IPS-NIHi11 (cell line): ENCODE data around the gene NFE2L1.
"Not testable (repeated sequence)": the region's sequence is repeated elsewhere in the genome, so short reads cannot be mapped to it uniquely, and the experiment has no call there.

Experiments
- DNase-seq: peaks from one replicate; pipeline ENCODE4 v3.0.0; 2012; ENCODE audit warnings: mixed read lengths, low spot score

NFE2L1 gene, protein sequence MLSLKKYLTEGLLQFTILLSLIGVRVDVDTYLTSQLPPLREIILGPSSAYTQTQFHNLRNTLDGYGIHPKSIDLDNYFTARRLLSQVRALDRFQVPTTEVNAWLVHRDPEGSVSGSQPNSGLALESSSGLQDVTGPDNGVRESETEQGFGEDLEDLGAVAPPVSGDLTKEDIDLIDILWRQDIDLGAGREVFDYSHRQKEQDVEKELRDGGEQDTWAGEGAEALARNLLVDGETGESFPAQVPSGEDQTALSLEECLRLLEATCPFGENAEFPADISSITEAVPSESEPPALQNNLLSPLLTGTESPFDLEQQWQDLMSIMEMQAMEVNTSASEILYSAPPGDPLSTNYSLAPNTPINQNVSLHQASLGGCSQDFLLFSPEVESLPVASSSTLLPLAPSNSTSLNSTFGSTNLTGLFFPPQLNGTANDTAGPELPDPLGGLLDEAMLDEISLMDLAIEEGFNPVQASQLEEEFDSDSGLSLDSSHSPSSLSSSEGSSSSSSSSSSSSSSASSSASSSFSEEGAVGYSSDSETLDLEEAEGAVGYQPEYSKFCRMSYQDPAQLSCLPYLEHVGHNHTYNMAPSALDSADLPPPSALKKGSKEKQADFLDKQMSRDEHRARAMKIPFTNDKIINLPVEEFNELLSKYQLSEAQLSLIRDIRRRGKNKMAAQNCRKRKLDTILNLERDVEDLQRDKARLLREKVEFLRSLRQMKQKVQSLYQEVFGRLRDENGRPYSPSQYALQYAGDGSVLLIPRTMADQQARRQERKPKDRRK

DNA sequence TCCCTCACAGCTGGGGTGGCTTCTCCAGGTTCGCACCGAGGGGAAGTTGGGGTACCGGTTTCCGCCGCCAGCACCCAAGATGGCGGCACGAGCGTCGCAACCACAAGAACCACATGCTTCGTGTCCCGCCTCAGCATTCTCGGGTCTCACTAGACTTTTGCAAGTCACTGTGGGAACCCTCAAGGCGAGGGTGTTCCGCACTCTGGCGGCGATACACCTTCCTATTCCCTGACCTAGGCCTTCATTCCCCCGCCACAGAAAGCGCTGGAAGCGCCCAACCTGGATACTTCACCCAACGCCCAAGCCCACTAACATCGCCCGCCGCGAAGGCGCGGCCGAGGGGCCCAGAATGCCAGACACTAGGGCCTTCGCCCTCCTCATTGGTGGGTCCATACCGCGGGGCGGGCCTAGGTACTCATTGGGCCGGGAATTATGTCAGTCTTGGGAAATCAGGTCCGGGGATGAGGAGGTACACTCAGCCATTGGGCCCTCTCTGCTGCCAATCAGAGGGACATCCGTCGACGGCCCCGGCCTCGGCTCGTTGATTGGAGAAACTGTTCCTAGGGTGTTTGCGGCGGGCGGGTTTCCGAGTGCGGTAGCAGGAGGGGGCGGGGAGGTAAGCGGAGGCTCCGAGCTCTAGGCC lies at the start of gene NFE2L1:
Gene NFE2L1 (plus strand): TSS at position 619 of the 643 bp plus-strand sequence. CDS start 2,760 bp downstream, outside the sequence.
- DNase-seq, result peak; percentile 91

DNA sequence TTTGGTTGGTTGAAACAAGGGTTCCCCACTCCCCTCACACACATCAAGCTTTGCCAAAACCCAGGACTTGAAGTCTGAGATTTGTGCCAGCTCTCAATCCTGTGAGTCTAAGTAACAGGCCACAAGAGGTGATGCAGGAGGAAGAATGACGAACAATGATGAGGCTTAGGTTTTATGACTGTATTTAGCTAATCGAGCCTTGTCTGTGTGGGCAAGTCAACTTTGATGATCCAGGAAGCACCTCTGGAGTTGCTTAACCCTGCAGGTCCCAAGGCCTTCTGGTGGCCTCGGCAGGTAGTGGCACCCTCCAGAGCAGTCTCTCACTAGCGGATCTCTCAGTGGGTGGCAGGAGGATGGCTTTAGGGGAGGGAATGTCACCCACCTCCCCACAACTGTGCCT lies 48.6 kb upstream of the NFE2L1 start:
- no peak for DNase-seq

- DNase-seq, result no peak
Observed at GRCh38 chr17:48001197-48001596, 47.0 kb upstream of the NFE2L1 start.

DNA sequence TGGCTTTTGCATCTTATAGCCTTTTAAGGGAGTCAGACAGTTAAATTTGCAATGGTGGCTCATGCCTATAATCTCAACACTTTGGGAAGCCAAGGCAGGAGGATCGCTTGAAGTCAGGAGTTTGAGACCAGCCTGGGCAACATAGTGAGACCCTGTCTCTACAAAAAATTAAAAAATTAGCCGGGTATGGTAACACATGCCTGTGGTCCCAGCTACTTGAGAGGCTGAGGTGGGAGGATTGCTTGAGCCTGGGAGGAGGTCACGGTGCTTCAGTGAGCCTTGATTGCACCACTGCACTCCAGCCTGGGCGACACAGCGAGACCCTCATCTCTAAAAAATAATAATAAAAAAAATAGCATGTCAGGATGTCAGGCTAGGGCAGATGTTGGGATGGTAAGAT lies 46.5 kb upstream of the NFE2L1 start:
- DNase-seq, result not testable (repeated sequence)

DNA sequence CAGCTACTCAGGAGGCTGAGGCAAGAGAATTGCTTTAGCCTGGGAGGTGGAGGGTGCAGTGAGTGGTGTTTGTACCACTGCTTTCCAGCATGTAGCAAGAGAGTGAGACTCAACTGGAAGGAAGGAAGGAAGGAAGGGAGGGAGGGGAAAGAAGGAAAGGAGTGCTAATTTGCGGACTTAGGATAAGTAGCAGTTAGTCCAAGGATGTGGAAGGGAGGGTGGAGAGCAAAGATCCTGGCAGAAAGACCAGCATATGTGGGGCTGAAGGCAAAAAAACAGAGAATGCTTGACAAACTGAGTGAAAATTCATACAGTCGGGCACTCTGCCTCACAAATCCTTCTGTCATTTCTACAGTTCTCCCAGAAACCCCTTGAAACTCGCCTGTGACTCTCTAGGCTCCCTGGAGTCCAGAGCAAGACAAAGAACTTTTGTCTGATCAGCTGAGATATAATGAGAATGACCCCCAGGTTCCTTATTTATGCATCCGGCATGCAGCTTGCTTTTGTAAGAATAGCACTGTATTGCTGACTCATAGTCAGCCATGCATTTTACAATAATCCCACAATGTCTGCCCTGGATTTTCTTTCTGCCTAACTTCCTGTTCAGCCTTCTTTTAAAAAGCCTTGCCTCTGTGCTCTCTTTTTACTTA lies 45.8 kb upstream of the NFE2L1 start:
- no peak for DNase-seq

DNA sequence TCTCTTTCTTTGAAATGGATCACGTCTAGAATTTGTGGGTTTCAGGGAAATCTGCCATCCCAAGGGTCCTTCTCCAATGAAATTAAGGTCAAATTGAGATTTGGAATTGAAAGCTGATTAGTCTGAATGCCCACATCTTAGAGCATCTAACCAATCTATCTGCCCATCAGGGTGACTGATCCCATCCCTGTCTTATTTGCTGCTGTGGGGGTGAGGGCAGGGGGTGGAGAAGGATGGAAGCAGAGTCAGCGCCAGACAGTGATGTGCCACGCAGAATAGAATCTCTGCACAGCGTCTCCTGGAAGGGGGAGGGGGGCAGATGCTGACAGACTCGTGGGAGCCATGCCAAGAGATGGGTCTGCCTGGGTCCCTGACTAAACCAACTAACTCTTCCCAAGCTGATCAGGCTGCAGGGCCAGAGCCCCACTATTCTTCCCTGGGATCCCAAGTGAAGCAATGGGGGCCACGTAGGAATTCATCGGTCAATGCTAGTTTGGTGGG lies 45.2 kb upstream of the NFE2L1 start:
- no peak for DNase-seq

GRCh38 chr17:48003417-48004151 lies 44.6 kb upstream of the NFE2L1 start:
- peak; percentile 43 for DNase-seq

DNA sequence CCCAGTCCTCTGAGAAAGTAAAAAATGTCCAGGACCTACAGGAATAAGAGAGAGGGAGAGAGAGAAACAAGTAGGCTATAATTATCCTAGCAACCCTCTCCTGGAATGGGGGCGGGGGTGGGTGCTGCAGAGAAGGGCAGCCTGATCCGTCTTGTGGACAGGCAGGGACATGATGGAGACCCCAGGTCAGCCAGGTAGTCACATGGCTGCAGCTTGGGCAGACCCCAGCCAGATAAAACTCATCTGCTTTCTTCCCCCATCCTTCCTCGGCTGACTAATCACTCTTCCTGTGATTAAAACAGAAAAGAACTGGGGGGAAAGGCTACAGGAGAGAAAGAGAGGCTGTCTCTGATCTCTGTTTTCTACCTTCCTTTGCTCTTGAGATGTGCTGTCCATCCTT lies 43.2 kb upstream of the NFE2L1 start:
- no peak for DNase-seq

- DNase-seq, result no peak
Observed at GRCh38 chr17:48006936-48007709, 41.0 kb upstream of the NFE2L1 start.

DNA sequence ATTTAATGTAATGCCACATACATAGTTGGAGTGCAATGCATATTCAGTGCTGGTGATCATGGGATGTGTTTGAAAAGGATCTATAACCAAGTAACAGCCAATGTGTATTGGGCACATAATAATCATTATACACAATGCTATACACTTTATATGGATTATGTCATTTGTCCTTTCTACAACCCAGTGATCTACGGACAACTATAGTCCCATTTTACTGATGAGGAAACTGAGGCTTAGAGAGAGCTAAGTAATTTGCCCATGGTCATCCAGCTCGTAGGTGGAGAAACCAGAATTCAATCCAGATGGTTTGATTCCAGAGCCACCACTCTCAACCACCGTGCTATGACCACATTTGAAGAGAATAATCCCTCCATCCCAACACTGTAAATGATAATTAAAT lies 38.0 kb upstream of the NFE2L1 start:
- no peak for DNase-seq

GRCh38 chr17:48011405-48012150 lies 36.6 kb upstream of the NFE2L1 start:
- peak; percentile 59 for DNase-seq

DNA sequence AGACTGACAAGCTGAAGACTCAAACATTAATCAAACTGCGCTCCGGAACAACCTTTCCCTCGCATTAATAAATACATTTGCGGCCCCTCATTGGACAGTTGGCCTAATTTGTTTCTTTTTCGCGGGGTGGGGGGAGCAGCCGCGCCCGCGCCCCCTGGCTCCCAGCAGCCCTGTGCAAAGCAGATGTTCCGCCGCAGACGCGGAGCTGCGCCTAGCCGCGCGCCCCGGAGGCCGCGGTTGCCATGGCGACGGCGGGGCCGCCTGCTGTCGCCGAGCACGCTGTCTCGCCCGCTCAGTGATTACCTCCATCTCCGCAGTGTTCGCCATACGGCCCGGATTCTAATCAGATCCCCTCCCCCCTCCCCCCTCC lies 36.0 kb upstream of the NFE2L1 start:
- peak; percentile 89 for DNase-seq

- no peak for DNase-seq
Observed at GRCh38 chr17:48012654-48013053, 35.5 kb upstream of the NFE2L1 start.

GRCh38 chr17:48013876-48014594 lies 34.1 kb upstream of the NFE2L1 start:
- no peak for DNase-seq

- no peak for DNase-seq
Observed at GRCh38 chr17:48014595-48015111, 33.5 kb upstream of the NFE2L1 start.

- DNase-seq, result no peak
Observed at GRCh38 chr17:48016112-48016511, 32.0 kb upstream of the NFE2L1 start.

- not testable (repeated sequence) for DNase-seq
Observed at GRCh38 chr17:48017817-48018158, 30.4 kb upstream of the NFE2L1 start.

DNA sequence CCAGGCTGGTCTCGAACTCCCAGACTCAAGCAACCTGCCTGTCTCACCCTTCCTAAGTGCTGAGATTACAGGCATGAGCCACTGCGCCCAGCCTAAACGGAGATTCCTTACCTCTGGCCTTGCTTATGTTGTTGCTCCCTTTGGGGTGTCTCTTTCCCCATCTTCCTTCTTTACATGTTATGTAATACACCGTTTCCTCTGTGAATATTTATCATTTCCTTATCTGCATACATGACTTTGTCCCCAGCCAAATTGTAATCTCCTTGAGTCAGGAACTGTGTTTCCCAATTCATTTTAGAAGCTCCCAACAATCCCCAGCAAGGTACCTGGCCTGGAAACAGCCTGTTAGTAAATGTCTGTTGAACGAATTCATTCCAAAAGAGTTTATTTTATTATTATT lies 26.2 kb upstream of the NFE2L1 start:
- DNase-seq, result no peak

- no peak for DNase-seq
Observed at GRCh38 chr17:48022901-48023300, 25.3 kb upstream of the NFE2L1 start.
